Astrocyte (in vitro differentiated cells and primary cell): ENCODE results near the gene ZNF681. TPM values are rescaled to one million over a fixed set of nuclear protein-coding genes. Genes with fewer than 3 reads are reported as not detected.
"Not testable (repeated sequence)": the region's sequence is repeated elsewhere in the genome, so short reads cannot be mapped to it uniquely, and the experiment has no call there.

Experiments
- DNase-seq: peaks from one replicate; pipeline ENCODE4 v3.0.0-alpha.2; 2010; ENCODE audit warnings: low read depth
- FAIRE-seq: peaks from 2 replicates; lab custom pipeline; 2011; peaks lifted over from hg19 to GRCh38; lab: Jason Lieb, UNC
- H2AFZ ChIP-seq: 2 replicates; pipeline ENCODE4 v1.6.0; 2012; ENCODE audit warnings: low read depth, low read length, inconsistent platforms
- H3K27ac ChIP-seq: 2 replicates; pipeline ENCODE4 v1.5.1; 2011; ENCODE audit warnings: low read depth, low read length, inconsistent platforms
- H3K27me3 ChIP-seq: 2 replicates; pipeline ENCODE4 v1.6.0; 2011; ENCODE audit warnings: low read length, inconsistent platforms; ENCODE audit not compliant: insufficient read depth
- H3K36me3 ChIP-seq: 2 replicates; pipeline ENCODE4 v1.5.1; 2011; ENCODE audit warnings: low read length, inconsistent platforms; ENCODE audit not compliant: insufficient read depth
- H3K4me1 ChIP-seq: 2 replicates; pipeline ENCODE4 v1.5.1; 2011; ENCODE audit warnings: low read length, inconsistent platforms; ENCODE audit not compliant: insufficient read depth
- H3K4me2 ChIP-seq: 2 replicates; pipeline ENCODE4 v1.6.0; 2012; ENCODE audit warnings: low read length, inconsistent platforms
- H3K4me3 ChIP-seq: 2 replicates; pipeline ENCODE4 v1.5.1; 2011; ENCODE audit warnings: low read depth, mild to moderate bottlenecking, low read length, inconsistent platforms; ENCODE audit not compliant: insufficient read depth
- H3K79me2 ChIP-seq: 2 replicates; pipeline ENCODE4 v1.6.0; 2012; ENCODE audit warnings: mild to moderate bottlenecking, low read length, inconsistent platforms; ENCODE audit not compliant: insufficient read depth
- H3K9ac ChIP-seq: 2 replicates; pipeline ENCODE4 v1.6.0; 2012; ENCODE audit warnings: mild to moderate bottlenecking, low read length, inconsistent platforms
- H3K9me3 ChIP-seq: 2 replicates; pipeline ENCODE4 v1.5.1; 2012; ENCODE audit warnings: low read depth, mild to moderate bottlenecking, low read length, inconsistent platforms; ENCODE audit not compliant: insufficient read depth
- H4K20me1 ChIP-seq: 2 replicates; pipeline ENCODE4 v1.6.0; 2012; ENCODE audit warnings: low read length, inconsistent platforms; ENCODE audit not compliant: insufficient read depth
- H3K27ac Mint-ChIP-seq: one replicate; pipeline ENCODE4 v1.8.0; 2021; ENCODE audit warnings: mild to moderate bottlenecking, mixed read lengths; ENCODE audit not compliant: unreplicated experiment
- H3K27me3 Mint-ChIP-seq: one replicate; pipeline ENCODE4 v1.8.0; 2021; ENCODE audit warnings: low read depth, mixed read lengths; ENCODE audit not compliant: unreplicated experiment
- H3K36me3 Mint-ChIP-seq: one replicate; pipeline ENCODE4 v1.8.0; 2021; ENCODE audit warnings: low read depth, mixed read lengths; ENCODE audit not compliant: unreplicated experiment
- H3K4me1 Mint-ChIP-seq: one replicate; pipeline ENCODE4 v1.8.0; 2021; ENCODE audit warnings: low read depth, mixed read lengths; ENCODE audit not compliant: unreplicated experiment
- H3K4me3 Mint-ChIP-seq: one replicate; pipeline ENCODE4 v1.8.0; 2021; ENCODE audit warnings: mild to moderate bottlenecking, moderate library complexity, mixed read lengths; ENCODE audit not compliant: unreplicated experiment
- H3K9me3 Mint-ChIP-seq: one replicate; pipeline ENCODE4 v1.8.0; 2021; ENCODE audit warnings: mild to moderate bottlenecking, mixed read lengths; ENCODE audit not compliant: unreplicated experiment
- CTCF ChIP-seq: IDR thresholded peaks from 2 replicates; pipeline ENCODE4 v1.5.1; 2011; ENCODE audit warnings: low read depth, mild to moderate bottlenecking, inconsistent platforms, low read length, moderate library complexity; ENCODE audit not compliant: insufficient read depth
- EZH2 ChIP-seq: IDR thresholded peaks from 2 replicates; pipeline ENCODE4 v1.6.1; 2012; ENCODE audit warnings: mild to moderate bottlenecking, low read length, inconsistent platforms; ENCODE audit not compliant: insufficient read depth
- total RNA-seq: library from RNA; stranded (reverse); gene quantifications from 2 replicates; pipeline ENCODE4 v1.2.1, GENCODE V29; 2021

The ZNF681 gene
- total RNA-seq, 1 donor from 2014 or later, result 3.1 TPM

- Mint-ChIP-seq H3K4me3 (peak overlapping the region; percentile 96), H3K9me3 (peaks cover 2% of the 10 kb centered on the region), H3K4me1 (no peaks in the 10 kb centered on the region), H3K36me3 (no peaks in the 10 kb centered on the region), H3K27me3 (no peaks in the 10 kb centered on the region), H3K27ac (no peak overlapping the region)
- FAIRE-seq, result no peak
- Histone ChIP-seq H4K20me1 (no peaks in the 10 kb centered on the region), H3K36me3 (no peaks in the 10 kb centered on the region), H3K9me3 (no peaks in the 10 kb centered on the region), H2AFZ (peak overlapping the region; percentile 99), H3K27me3 (no peaks in the 10 kb centered on the region), H3K79me2 (no peaks in the 10 kb centered on the region), H3K27ac (no peak overlapping the region), H3K9ac (no peak overlapping the region), H3K4me1 (no peaks in the 10 kb centered on the region), H3K4me2 (peak overlapping the region; percentile 95), H3K4me3 (peak overlapping the region; percentile 75)
- no peak for TF ChIP-seq EZH2
- TF ChIP-seq CTCF, result no peak
- DNase-seq, result no peak
These were observed 3.8 kb upstream of the ZNF681 start for GRCh38 chr19:23762548-23762883.

GRCh38 chr19:23760326-23760725 is 1.6 kb upstream of the ZNF681 start:
- H3K9me3 ChIP-seq, H3K9ac ChIP-seq, H3K4me1 ChIP-seq, H3K27me3 Mint-ChIP-seq, H3K4me1 Mint-ChIP-seq, H3K4me3 Mint-ChIP-seq, FAIRE-seq, H3K9me3 Mint-ChIP-seq, H3K27me3 ChIP-seq, H3K4me3 ChIP-seq, H3K4me2 ChIP-seq, DNase-seq, H3K27ac ChIP-seq, H2AFZ ChIP-seq, H3K27ac Mint-ChIP-seq, H3K79me2 ChIP-seq, H4K20me1 ChIP-seq, H3K36me3 ChIP-seq, H3K36me3 Mint-ChIP-seq: not testable (repeated sequence)

GRCh38 chr19:23743633-23744232 is 15.0 kb downstream of the ZNF681 start:
- not testable (repeated sequence) for H3K27me3 Mint-ChIP-seq, H3K27ac ChIP-seq, H3K4me3 ChIP-seq, H2AFZ ChIP-seq, H3K4me1 Mint-ChIP-seq, H3K4me1 ChIP-seq, H3K4me3 Mint-ChIP-seq, DNase-seq, H3K79me2 ChIP-seq, H3K9ac ChIP-seq, H3K36me3 ChIP-seq, H3K27ac Mint-ChIP-seq, H3K4me2 ChIP-seq, H3K27me3 ChIP-seq, H4K20me1 ChIP-seq
- peaks cover 15% of the 10 kb centered on the region for H3K9me3 ChIP-seq
- H3K9me3 Mint-ChIP-seq, result peaks cover 46% of the 10 kb centered on the region
- H3K36me3 Mint-ChIP-seq, result peaks cover 48% of the 10 kb centered on the region
- FAIRE-seq, result peak; percentile 9

- H3K9ac ChIP-seq, H3K27me3 Mint-ChIP-seq, H3K4me1 Mint-ChIP-seq, DNase-seq, H3K4me3 ChIP-seq, H3K27me3 ChIP-seq, FAIRE-seq, H3K4me2 ChIP-seq, H3K36me3 Mint-ChIP-seq, H3K27ac ChIP-seq, H3K36me3 ChIP-seq, H3K79me2 ChIP-seq, H3K4me1 ChIP-seq, H3K9me3 Mint-ChIP-seq, H3K4me3 Mint-ChIP-seq, H3K9me3 ChIP-seq, H4K20me1 ChIP-seq, H2AFZ ChIP-seq, H3K27ac Mint-ChIP-seq: not testable (repeated sequence)
These were observed 27.8 kb downstream of the ZNF681 start for GRCh38 chr19:23730729-23731465.

- H3K4me3 ChIP-seq, H3K36me3 Mint-ChIP-seq, DNase-seq, H4K20me1 ChIP-seq, H3K9ac ChIP-seq, H3K9me3 ChIP-seq, H3K27me3 Mint-ChIP-seq, H3K4me1 Mint-ChIP-seq, H3K4me3 Mint-ChIP-seq, H3K27ac Mint-ChIP-seq, H3K27ac ChIP-seq, H3K9me3 Mint-ChIP-seq, FAIRE-seq, H2AFZ ChIP-seq, H3K36me3 ChIP-seq, H3K4me2 ChIP-seq, H3K27me3 ChIP-seq, H3K79me2 ChIP-seq, H3K4me1 ChIP-seq: not testable (repeated sequence)
These were observed 34.5 kb downstream of the ZNF681 start for GRCh38 chr19:23724161-23724560.
